ENCODE results near the gene PGAP2. TPM values are rescaled to one million over a fixed set of nuclear protein-coding genes. Genes with fewer than 3 reads are reported as not detected.
"Not testable (repeated sequence)": the region's sequence is repeated elsewhere in the genome, so short reads cannot be mapped to it uniquely, and the experiment has no call there.

The PGAP2 gene
- total RNA-seq, 2 donors from 2014 or later, result 17.8 to 19.3 TPM

- Mint-ChIP-seq H3K27ac (peak overlapping the region; percentile 98), H3K27me3 (no peaks in the 10 kb centered on the region), H3K36me3 (ENCODE audit: low read depth) (no peaks in the 10 kb centered on the region), H3K4me3 (peak overlapping the region; percentile 97), H3K4me1 (peaks cover 66% of the 10 kb centered on the region)
- no peaks in the 10 kb centered on the region for H3K9me3 ChIP-seq (ENCODE audit: control insufficient read depth, low read length, poor library complexity, severe bottlenecking)
- ATAC-seq (no peak), DNase-seq (no peak)
Measured at GRCh38 chr11:3856856-3857553, 48.6 kb downstream of the PGAP2 start.

GRCh38 chr11:3857628-3858027 is 49.3 kb downstream of the PGAP2 start:
- no peak for ATAC-seq
- no peaks in the 10 kb centered on the region for H3K9me3 ChIP-seq (ENCODE audit: control insufficient read depth, low read length, poor library complexity, severe bottlenecking)
- Mint-ChIP-seq H3K4me1 (peaks cover 66% of the 10 kb centered on the region), H3K36me3 (ENCODE audit: low read depth) (no peaks in the 10 kb centered on the region), H3K27ac (peak overlapping the region; percentile 98), H3K27me3 (no peaks in the 10 kb centered on the region), H3K4me3 (peak overlapping the region; percentile 97)
- DNase-seq, result no peak

- Mint-ChIP-seq H3K36me3 (ENCODE audit: low read depth) (no peaks in the 10 kb centered on the region), H3K4me1 (peaks cover 58% of the 10 kb centered on the region), H3K27me3 (no peaks in the 10 kb centered on the region), H3K4me3 (peak overlapping the region; percentile 97), H3K27ac (peak overlapping the region; percentile 98)
- no peak for DNase-seq
- H3K9me3 ChIP-seq (ENCODE audit: control insufficient read depth, low read length, poor library complexity, severe bottlenecking), result no peaks in the 10 kb centered on the region
- no peak for ATAC-seq
Measured at GRCh38 chr11:3859373-3859881, 51.1 kb downstream of the PGAP2 start.

GRCh38 chr11:3860375-3860774 is 52.0 kb downstream of the PGAP2 start:
- DNase-seq (no peak), ATAC-seq (peak; percentile 21)
- no peaks in the 10 kb centered on the region for H3K9me3 ChIP-seq (ENCODE audit: control insufficient read depth, low read length, poor library complexity, severe bottlenecking)
- Mint-ChIP-seq H3K4me1 (peaks cover 62% of the 10 kb centered on the region), H3K36me3 (ENCODE audit: low read depth) (no peaks in the 10 kb centered on the region), H3K27me3 (no peaks in the 10 kb centered on the region), H3K27ac (peak overlapping the region; percentile 98), H3K4me3 (peak overlapping the region; percentile 91)

GRCh38 chr11:3860898-3861393 is 52.6 kb downstream of the PGAP2 start:
- Mint-ChIP-seq H3K4me1 (peaks cover 67% of the 10 kb centered on the region), H3K27ac (peak overlapping the region; percentile 98), H3K4me3 (peak overlapping the region; percentile 91)
- DNase-seq, result peak in 2 of 3 donors; percentile 30 to 31
- peak; percentile 77 for ATAC-seq
- not testable (repeated sequence) for H3K36me3 Mint-ChIP-seq (ENCODE audit: low read depth); H3K27me3 Mint-ChIP-seq; H3K9me3 ChIP-seq (ENCODE audit: control insufficient read depth, low read length, poor library complexity, severe bottlenecking)

- H3K4me1 Mint-ChIP-seq, result peaks cover 71% of the 10 kb centered on the region
- H3K27ac Mint-ChIP-seq, result peak overlapping the region; percentile 98
- no peaks in the 10 kb centered on the region for H3K27me3 Mint-ChIP-seq
- DNase-seq, result no peak
- ATAC-seq, result peak; percentile 16
- no peaks in the 10 kb centered on the region for H3K9me3 ChIP-seq (ENCODE audit: control insufficient read depth, low read length, poor library complexity, severe bottlenecking)
- no peaks in the 10 kb centered on the region for H3K36me3 Mint-ChIP-seq (ENCODE audit: low read depth)
- peak overlapping the region; percentile 91 for H3K4me3 Mint-ChIP-seq
Measured at GRCh38 chr11:3861683-3862082, 53.3 kb downstream of the PGAP2 start.

GRCh38 chr11:3865388-3866193 is 57.2 kb downstream of the PGAP2 start:
- Mint-ChIP-seq H3K36me3 (ENCODE audit: low read depth) (no peaks in the 10 kb centered on the region), H3K4me1 (peaks cover 71% of the 10 kb centered on the region), H3K27ac (peak overlapping the region; percentile 51), H3K27me3 (no peaks in the 10 kb centered on the region), H3K4me3 (peak overlapping the region; percentile 39)
- DNase-seq (no peak), ATAC-seq (peak; percentile 11)
- H3K9me3 ChIP-seq (ENCODE audit: control insufficient read depth, low read length, poor library complexity, severe bottlenecking), result no peaks in the 10 kb centered on the region

- no peaks in the 10 kb centered on the region for H3K36me3 Mint-ChIP-seq (ENCODE audit: low read depth)
- H3K4me1 Mint-ChIP-seq, result peaks cover 70% of the 10 kb centered on the region
- peak overlapping the region; percentile 39 for H3K4me3 Mint-ChIP-seq
- peak overlapping the region; percentile 51 for H3K27ac Mint-ChIP-seq
- DNase-seq, result no peak
- no peaks in the 10 kb centered on the region for H3K27me3 Mint-ChIP-seq
- H3K9me3 ChIP-seq (ENCODE audit: control insufficient read depth, low read length, poor library complexity, severe bottlenecking), result no peaks in the 10 kb centered on the region
- ATAC-seq, result peak; percentile 50
Measured at GRCh38 chr11:3866206-3866605, 57.8 kb downstream of the PGAP2 start.

GRCh38 chr11:3866836-3867208 is 58.5 kb downstream of the PGAP2 start:
- Mint-ChIP-seq H3K36me3 (ENCODE audit: low read depth) (no peaks in the 10 kb centered on the region), H3K27me3 (no peaks in the 10 kb centered on the region), H3K27ac (peak overlapping the region; percentile 85), H3K4me3 (peak overlapping the region; percentile 56), H3K4me1 (peaks cover 70% of the 10 kb centered on the region)
- DNase-seq, result no peak
- no peak for ATAC-seq
- H3K9me3 ChIP-seq (ENCODE audit: control insufficient read depth, low read length, poor library complexity, severe bottlenecking), result no peaks in the 10 kb centered on the region

- DNase-seq, result no peak
- Mint-ChIP-seq H3K27me3 (no peaks in the 10 kb centered on the region), H3K27ac (peak overlapping the region; percentile 85), H3K4me1 (peaks cover 70% of the 10 kb centered on the region), H3K36me3 (ENCODE audit: low read depth) (no peaks in the 10 kb centered on the region), H3K4me3 (peak overlapping the region; percentile 56)
- ATAC-seq, result peak; percentile 14
- no peaks in the 10 kb centered on the region for H3K9me3 ChIP-seq (ENCODE audit: control insufficient read depth, low read length, poor library complexity, severe bottlenecking)
Measured at GRCh38 chr11:3867209-3868091, 59.1 kb downstream of the PGAP2 start.

GRCh38 chr11:3873712-3874349 is 65.5 kb downstream of the PGAP2 start:
- ATAC-seq (no peak), DNase-seq (no peak)
- Mint-ChIP-seq H3K27me3 (no peaks in the 10 kb centered on the region), H3K4me3 (no peak overlapping the region), H3K27ac (peak overlapping the region; percentile 97), H3K36me3 (ENCODE audit: low read depth) (no peaks in the 10 kb centered on the region), H3K4me1 (peaks cover 69% of the 10 kb centered on the region)
- H3K9me3 ChIP-seq (ENCODE audit: control insufficient read depth, low read length, poor library complexity, severe bottlenecking), result no peaks in the 10 kb centered on the region

Data from T-helper 17 cell (primary cell).